ENCODE results near the gene IPO13.

Gene IPO13

GRCh38 chr1:44016041-44016889 lies 69.5 kb downstream of the IPO13 start:
- intact Hi-C loops (cut with micrococcal nuclease): no loop called here
- Mint-ChIP-seq H3K4me1 (ENCODE audit: low read depth) (no peaks in the 10 kb centered on the region), H3K27me3 (peaks cover 7% of the 10 kb centered on the region), H3K36me3 (ENCODE audit: low read depth) (no peaks in the 10 kb centered on the region), H3K9me3 (no peaks in the 10 kb centered on the region), H3K27ac (no peak overlapping the region), H3K4me3 (no peak overlapping the region)

GRCh38 chr1:44016890-44017400 lies 70.2 kb downstream of the IPO13 start:
- intact Hi-C loops (cut with micrococcal nuclease): no loop called here
- Mint-ChIP-seq H3K36me3 (ENCODE audit: low read depth) (no peaks in the 10 kb centered on the region), H3K27me3 (peaks cover 7% of the 10 kb centered on the region), H3K27ac (no peak overlapping the region), H3K4me3 (no peak overlapping the region), H3K4me1 (ENCODE audit: low read depth) (no peaks in the 10 kb centered on the region), H3K9me3 (no peaks in the 10 kb centered on the region)

All from dendritic cell treated with granulocyte-macrophage colony-stimulating factor and Interleukin-4, amounts not matched to agents 40 ng/mL and 50 ng/mL, for 4 days (primary cell).